Fibroblast of lung (primary cell): Measurements from ENCODE around the gene WIZ. TPM values are rescaled to one million over a fixed set of nuclear protein-coding genes. Genes with fewer than 3 reads are reported as not detected.

Experiments used
- DNase-seq, 2 donors: peaks; one replicate each; pipeline versions ENCODE4 v3.0.0 to v3.0.0-alpha.2; 2010; ENCODE audit warnings: low read depth in 2 of 2
- H2AFZ ChIP-seq: 2 replicates; pipeline ENCODE4 v1.5.1; 2012; ENCODE audit warnings: low read length, control low read depth, inconsistent platforms
- H3K27ac ChIP-seq: 2 replicates; pipeline ENCODE4 v1.5.1; 2011; ENCODE audit warnings: low read length, control low read depth; ENCODE audit not compliant: insufficient read depth
- H3K27me3 ChIP-seq: 2 replicates; pipeline ENCODE4 v1.5.1; 2011; ENCODE audit warnings: mild to moderate bottlenecking, low read length; ENCODE audit not compliant: control insufficient read depth, insufficient read depth
- H3K36me3 ChIP-seq: 2 replicates; pipeline ENCODE4 v1.5.1; 2011; ENCODE audit warnings: low read length; ENCODE audit not compliant: control insufficient read depth, insufficient read depth
- H3K4me1 ChIP-seq: 2 replicates; pipeline ENCODE4 v1.5.1; 2011; ENCODE audit warnings: low read length; ENCODE audit not compliant: control insufficient read depth, insufficient read depth; ENCODE audit errors: extremely low read depth
- H3K4me2 ChIP-seq: 2 replicates; pipeline ENCODE4 v1.5.1; 2011; ENCODE audit warnings: low read length, control low read depth; ENCODE audit not compliant: insufficient read depth; ENCODE audit errors: extremely low read depth
- H3K4me3 ChIP-seq, 4 experiments: fragments of 200-600 bp in 1 of 4; sonication (generic) in 1 of 4; replicated peaks in 1 of 4; 2 replicates each; pipeline ENCODE4 v1.5.1; 2011 to 2016; ENCODE audit warnings: low read length in 4 of 4, low read depth in 3 of 4, mild to moderate bottlenecking in 3 of 4, control low read depth in 2 of 4, inconsistent platforms in 1 of 4, mixed read lengths in 1 of 4; ENCODE audit not compliant: insufficient read depth in 1 of 4; ENCODE audit errors: control extremely low read depth in 1 of 4
- H3K79me2 ChIP-seq: 2 replicates; pipeline ENCODE4 v1.5.1; 2012; ENCODE audit warnings: mild to moderate bottlenecking, low read length, inconsistent platforms; ENCODE audit not compliant: control insufficient read depth, insufficient read depth
- H3K9ac ChIP-seq: 2 replicates; pipeline ENCODE4 v1.5.1; 2011; ENCODE audit warnings: mild to moderate bottlenecking, low read length, control low read depth; ENCODE audit not compliant: insufficient read depth
- H3K9me3 ChIP-seq: 2 replicates; pipeline ENCODE4 v1.5.1; 2012; ENCODE audit warnings: low read depth, low read length; ENCODE audit not compliant: control insufficient read depth, insufficient read depth
- H4K20me1 ChIP-seq: 2 replicates; pipeline ENCODE4 v1.5.1; 2011; ENCODE audit warnings: low read length; ENCODE audit not compliant: control insufficient read depth, insufficient read depth; ENCODE audit errors: extremely low read depth
- EZH2 ChIP-seq: IDR thresholded peaks from 2 replicates; pipeline ENCODE4 v1.5.1; 2012; ENCODE audit warnings: low read length, control low read depth, mild to moderate bottlenecking; ENCODE audit errors: missing control alignments
- polyA plus RNA-seq, 2 donors: library from polyadenylated mRNA; depleted of rRNA in 1 of 2; stranded (reverse) in 1 of 2; unstranded in 1 of 2; fragments of >200 nt; gene quantifications; 2 replicates each; pipeline ENCODE4 v1.2.1, GENCODE V29; 2011 to 2012; ENCODE audit warnings: missing spikeins in 1 of 2
- total RNA-seq: library from RNA; depleted of rRNA; stranded (reverse); fragments of >200 nt; gene quantifications from 2 replicates; pipeline ENCODE4 v1.2.1, GENCODE V29; 2014
- TF ChIP-seq, protein P1 (sequence below), 2 donors: IDR thresholded peaks in 1 of 2; conservative IDR thresholded peaks in 1 of 2; 1 replicate in 1 of 2; 2 replicates in 1 of 2; pipeline ENCODE4 v1.5.1; 2011 to 2012; ENCODE audit warnings: low read length in 2 of 2, control low read depth in 1 of 2, inconsistent platforms in 1 of 2, low read depth in 1 of 2, mild to moderate bottlenecking in 1 of 2

The WIZ gene
- total and polyA plus RNA-seq, 2 donors (not counting 1 experiment from before 2014, with no cell fraction given) = 7.5 to 9.7 TPM

- peaks cover 17% of the 10 kb centered on the region for H3K36me3 ChIP-seq
- TF ChIP-seq, protein P1, sequence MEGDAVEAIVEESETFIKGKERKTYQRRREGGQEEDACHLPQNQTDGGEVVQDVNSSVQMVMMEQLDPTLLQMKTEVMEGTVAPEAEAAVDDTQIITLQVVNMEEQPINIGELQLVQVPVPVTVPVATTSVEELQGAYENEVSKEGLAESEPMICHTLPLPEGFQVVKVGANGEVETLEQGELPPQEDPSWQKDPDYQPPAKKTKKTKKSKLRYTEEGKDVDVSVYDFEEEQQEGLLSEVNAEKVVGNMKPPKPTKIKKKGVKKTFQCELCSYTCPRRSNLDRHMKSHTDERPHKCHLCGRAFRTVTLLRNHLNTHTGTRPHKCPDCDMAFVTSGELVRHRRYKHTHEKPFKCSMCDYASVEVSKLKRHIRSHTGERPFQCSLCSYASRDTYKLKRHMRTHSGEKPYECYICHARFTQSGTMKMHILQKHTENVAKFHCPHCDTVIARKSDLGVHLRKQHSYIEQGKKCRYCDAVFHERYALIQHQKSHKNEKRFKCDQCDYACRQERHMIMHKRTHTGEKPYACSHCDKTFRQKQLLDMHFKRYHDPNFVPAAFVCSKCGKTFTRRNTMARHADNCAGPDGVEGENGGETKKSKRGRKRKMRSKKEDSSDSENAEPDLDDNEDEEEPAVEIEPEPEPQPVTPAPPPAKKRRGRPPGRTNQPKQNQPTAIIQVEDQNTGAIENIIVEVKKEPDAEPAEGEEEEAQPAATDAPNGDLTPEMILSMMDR (conservative IDR thresholded peaks at IDR 0.05 in 1 of 2, IDR thresholded peaks at IDR 0.05 in 1 of 2; ENCODE audit: low read depth in 1 of 2, low read length in 2 of 2) = no peak
- no peak for TF ChIP-seq EZH2
- H4K20me1 ChIP-seq = no peaks in the 10 kb centered on the region
- H3K79me2 ChIP-seq = peaks cover 79% of the 10 kb centered on the region
- no peak overlapping the region for H3K9ac ChIP-seq
- no peaks in the 10 kb centered on the region for H3K9me3 ChIP-seq
- H3K4me2 ChIP-seq = no peak overlapping the region
- peaks cover 2% of the 10 kb centered on the region for H3K4me1 ChIP-seq
- no peak overlapping the region for H3K4me3 ChIP-seq
- H3K27me3 ChIP-seq = no peaks in the 10 kb centered on the region
- no peak for DNase-seq
- H2AFZ ChIP-seq = no peak overlapping the region
- no peak overlapping the region for H3K27ac ChIP-seq
These were observed 45.0 kb downstream of the WIZ start for GRCh38 chr19:15404780-15405211.

- H3K4me3 ChIP-seq = no peak overlapping the region
- H3K9me3 ChIP-seq = no peaks in the 10 kb centered on the region
- no peak overlapping the region for H3K27ac ChIP-seq
- no peak for TF ChIP-seq EZH2
- TF ChIP-seq, protein P1 (conservative IDR thresholded peaks at IDR 0.05 in 1 of 2, IDR thresholded peaks at IDR 0.05 in 1 of 2; ENCODE audit: low read depth in 1 of 2, low read length in 2 of 2) = no peak
- no peak overlapping the region for H3K4me2 ChIP-seq
- peaks cover 23% of the 10 kb centered on the region for H3K36me3 ChIP-seq
- no peaks in the 10 kb centered on the region for H3K27me3 ChIP-seq
- no peak overlapping the region for H3K9ac ChIP-seq
- no peak for DNase-seq
- no peaks in the 10 kb centered on the region for H4K20me1 ChIP-seq
- H3K4me1 ChIP-seq = peaks cover 2% of the 10 kb centered on the region
- no peak overlapping the region for H2AFZ ChIP-seq
- peaks cover 74% of the 10 kb centered on the region for H3K79me2 ChIP-seq
These were observed 45.5 kb downstream of the WIZ start for GRCh38 chr19:15404097-15404779.

GRCh38 chr19:15403151-15403531 is 46.6 kb downstream of the WIZ start:
- Histone ChIP-seq H2AFZ (no peak overlapping the region), H3K9me3 (no peaks in the 10 kb centered on the region), H3K4me1 (peaks cover 2% of the 10 kb centered on the region), H3K36me3 (peaks cover 31% of the 10 kb centered on the region), H3K27ac (no peak overlapping the region), H3K9ac (no peak overlapping the region), H3K27me3 (no peaks in the 10 kb centered on the region), H4K20me1 (no peaks in the 10 kb centered on the region), H3K4me2 (no peak overlapping the region), H3K79me2 (peaks cover 67% of the 10 kb centered on the region), H3K4me3 (no peak overlapping the region)
- TF ChIP-seq, protein P1 (conservative IDR thresholded peaks at IDR 0.05 in 1 of 2, IDR thresholded peaks at IDR 0.05 in 1 of 2; ENCODE audit: low read depth in 1 of 2, low read length in 2 of 2) = no peak
- no peak for TF ChIP-seq EZH2
- no peak for DNase-seq
